Heart right ventricle (tissue), 16 donors: ENCODE measurements around the gene RPS6KA2. TPM values are rescaled to one million over a fixed set of nuclear protein-coding genes. Genes with fewer than 3 reads are reported as not detected.

ENCODE experiments used
- ATAC-seq, 8 donors: fragments of 200-7000 bp; cut with Tn5 transposase; one replicate each; pipeline ENCODE4 v1.9.1; 2020; ENCODE audit warnings: mild to moderate bottlenecking in 8 of 8, moderate library complexity in 8 of 8, moderate number of reproducible peaks in 1 of 8
- DNase-seq, 2 donors: peaks; one replicate each; pipeline ENCODE4 v3.0.0-alpha.2; 2020
- H3K27ac ChIP-seq, 10 donors: fragments of 200-600 bp; sonication (generic) in 2 of 10; one replicate each; pipeline versions ENCODE4 v1.5.0 to v1.8.0; 2020 to 2022; ENCODE audit warnings: mild to moderate bottlenecking in 3 of 10
- H3K27me3 ChIP-seq, 7 donors: fragments of 200-600 bp; one replicate each; pipeline ENCODE4 v1.8.0; 2021 to 2022; ENCODE audit warnings: mild to moderate bottlenecking in 2 of 7
- H3K36me3 ChIP-seq, 9 donors: fragments of 200-600 bp; sonication (generic) in 1 of 9; one replicate each; pipeline versions ENCODE4 v1.5.0 to v1.8.0; 2020 to 2022; ENCODE audit warnings: mild to moderate bottlenecking in 2 of 9
- H3K4me1 ChIP-seq, 9 donors: fragments of 200-600 bp; sonication (generic) in 1 of 9; one replicate each; pipeline versions ENCODE4 v1.5.0 to v1.8.0; 2020 to 2022; ENCODE audit warnings: mild to moderate bottlenecking in 4 of 9
- H3K4me3 ChIP-seq, 10 donors: fragments of 200-600 bp; sonication (generic) in 2 of 10; one replicate each; pipeline versions ENCODE4 v1.5.0 to v1.8.0; 2020 to 2022; ENCODE audit warnings: mild to moderate bottlenecking in 7 of 10, moderate library complexity in 2 of 10
- H3K9me3 ChIP-seq, 11 donors: fragments of 200-600 bp in 10 of 11; sonication (generic) in 2 of 11; one replicate each; pipeline versions ENCODE4 v1.5.0 to v1.8.0; 2013 to 2022; ENCODE audit warnings: mild to moderate bottlenecking in 2 of 11, control low read depth in 1 of 11, moderate library complexity in 1 of 11
- CTCF ChIP-seq, 9 donors: fragments of 200-600 bp; sonication (generic) in 2 of 9; IDR thresholded peaks; one replicate each; pipeline versions ENCODE4 v1.5.0 to v1.8.0; 2021 to 2022; ENCODE audit warnings: antibody characterized with exemption in 9 of 9, mild to moderate bottlenecking in 5 of 9, moderate library complexity in 1 of 9
- WGBS, 2 donors: extraction: QIAGEN DNeasy Blood & Tissue Kit; methylation state at CpG; one replicate each; pipeline ENCODE4 v1.1.7; 2013; ENCODE audit warnings: inconsistent platforms in 1 of 2; 5-methylcytosine and 5-hydroxymethylcytosine counted together
- intact Hi-C, 10 donors: fragments of 100-400 bp; cut with DNase I; formaldehyde crosslinking; loops; one replicate each; pipeline versions ENCODE4 v1.11.1 to v1.14.2; 2022
- polyA plus RNA-seq, 2 donors: library from polyadenylated mRNA; stranded (reverse); fragments of 200-250 nt; gene quantifications; one replicate each; pipeline ENCODE4 v1.2.3, GENCODE V29; 2013
- total RNA-seq, 10 donors: library from RNA; stranded (reverse); fragmentation: NEBNext Ultra II Directional in 3 of 10; extraction: Animal tissue kit (Norgen Biotek cat#: 25700) in 3 of 10; gene quantifications; one replicate each; pipeline versions ENCODE4 v1.2.1 to v1.2.4, GENCODE V29; 2021 to 2023
- donor health status: Arrhythmogenic right ventricular cardiomyopathy.
- donor health status: ischemic (EF 13 %, LVEDD 7.1; RV severe dilation, severe dysfunction).
- donor health status: healthy with polysubstance abuse.
- donor health status: DM: no; HTN: yes; CAD: no.
- donor health status: DM: no; HTN: no; CAD: no.
- donor health status: ischemic (EF 25% LVEDD 6.9; RV normal size, moderate dysfunction).
- donor health status: ischemic (EF 25% LVEDD 5.7; RV mildly dilated, moderate dysfunction).
- donor health status: healthy.
- donor health status: DM: yes; HTN: yes; CAD: no.
- donor health status: Ischemic cardiomyopathy.
- donor health status: ischemic (EF 35%, LVEDD 5.7; RV mildly dilated, moderate dysfunction).
- donor health status: nonischemic (EF 11% LVEDD 7.7; RV severe dilation, severe dysfunction).
- donor health status: DM: yes; HTN: yes; CAD: no.
- donor health status: PGD.
- donor health status: ischemic (EF 29% LVEDD 5.4; RV normal size, mild dysfunction).
- donor health status: nonischemic (EF 23%, LVEDD 6.1; RV moderate dilation, normal function).

RPS6KA2 gene
- total and polyA plus RNA-seq, 12 donors, result 20.3 to 91.4 (median 73.7) TPM

GRCh38 chr6:166591026-166591425 is 36.0 kb downstream of the RPS6KA2 start:
- intact Hi-C loops, result no loop called here
- no peak overlapping the region for H3K27ac ChIP-seq
- 94 to 95% methylated on average over 11 of the region's 11 CpGs for WGBS, 2 donors
- no peaks in the 10 kb centered on the region for H3K27me3 ChIP-seq
- DNase-seq (no peak), ATAC-seq (no peak)
- no peaks in the 10 kb centered on the region for H3K9me3 ChIP-seq
- H3K36me3 ChIP-seq, result no peaks in the 10 kb centered on the region
- no peak for TF ChIP-seq CTCF (IDR thresholded peaks at IDR 0.05)
- H3K4me3 ChIP-seq, result no peak overlapping the region
- peaks cover 2 to 51% (median 32%) of the 10 kb centered on the region in 9 donors for H3K4me1 ChIP-seq

- H3K9me3 ChIP-seq, result no peaks in the 10 kb centered on the region
- no peak for DNase-seq
- no peaks in the 10 kb centered on the region for H3K36me3 ChIP-seq
- peaks cover 0 to 40% (median 33%) of the 10 kb centered on the region in 9 donors for H3K4me1 ChIP-seq
- intact Hi-C loops, result no loop called here
- H3K27me3 ChIP-seq, result no peaks in the 10 kb centered on the region
- 55 to 60% methylated on average over 8 of the region's 8 CpGs for WGBS, 2 donors
- H3K27ac ChIP-seq, result peak overlapping the region in 1 of 10 donors; percentile 33
- ATAC-seq, result no peak
- no peak overlapping the region for H3K4me3 ChIP-seq
- no peak for TF ChIP-seq CTCF (IDR thresholded peaks at IDR 0.05)
Observed at GRCh38 chr6:166589786-166590574, 37.1 kb downstream of the RPS6KA2 start.

GRCh38 chr6:166589337-166589731 is 37.7 kb downstream of the RPS6KA2 start:
- intact Hi-C loops, result no loop called here
- H3K9me3 ChIP-seq, result no peaks in the 10 kb centered on the region
- no peaks in the 10 kb centered on the region for H3K36me3 ChIP-seq
- no peak overlapping the region for H3K4me3 ChIP-seq
- H3K4me1 ChIP-seq, result peaks cover 0 to 44% (median 37%) of the 10 kb centered on the region in 9 donors
- H3K27me3 ChIP-seq, result no peaks in the 10 kb centered on the region
- DNase-seq (no peak), ATAC-seq (peak in 1 of 8 donors; percentile 12)
- 68 to 75% methylated on average over 4 of the region's 4 CpGs for WGBS, 2 donors
- H3K27ac ChIP-seq, result peak overlapping the region in 3 of 10 donors; percentile 5 to 33 (median 31)
- TF ChIP-seq CTCF (IDR thresholded peaks at IDR 0.05), result no peak

- ATAC-seq, result peak in 3 of 8 donors; percentile 49 to 62 (median 55)
- Histone ChIP-seq H3K9me3 (no peaks in the 10 kb centered on the region), H3K4me3 (no peak overlapping the region), H3K36me3 (no peaks in the 10 kb centered on the region), H3K4me1 (peaks cover 0 to 50% (median 42%) of the 10 kb centered on the region in 9 donors), H3K27ac (peak overlapping the region in 3 of 10 donors; percentile 5 to 33 (median 31)), H3K27me3 (no peaks in the 10 kb centered on the region)
- no peak for TF ChIP-seq CTCF (IDR thresholded peaks at IDR 0.05)
- WGBS, 2 donors, result 68 to 73% methylated on average over 11 of the region's 11 CpGs
- intact Hi-C loops, result no loop called here
- DNase-seq, result no peak
Observed at GRCh38 chr6:166588691-166589336, 38.2 kb downstream of the RPS6KA2 start.
